H1 (cell line): ENCODE data around the gene ZNF248. TPM values are rescaled to one million over a fixed set of nuclear protein-coding genes. Genes with fewer than 3 reads are reported as not detected.

Experiments
- CTCF ChIA-PET: fragments of 300-600 bp; sonication (Branson Sonifier 250); formaldehyde crosslinking; loops from one replicate; lab custom pipeline; 2021; ENCODE audit not compliant: partially characterized antibody; lab: Charles Lee
- POLR2A ChIA-PET: fragments of 300-600 bp; sonication (Branson Sonifier 250); formaldehyde crosslinking; loops from one replicate; lab custom pipeline; 2021; ENCODE audit warnings: inconsistent platforms; ENCODE audit not compliant: partially characterized antibody; lab: Charles Lee
- DNase-seq, 2 experiments: peaks; one replicate each; pipeline versions ENCODE4 v3.0.0 to v3.0.0-alpha.2; 2010 to 2022; ENCODE audit warnings: low spot score in 2 of 2, low read depth in 1 of 2, mixed read lengths in 1 of 2
- FAIRE-seq: peaks from 2 replicates; lab custom pipeline; 2011; peaks lifted over from hg19 to GRCh38; lab: Jason Lieb, UNC
- H2AFZ ChIP-seq: 2 replicates; pipeline ENCODE4 v1.8.1; 2012; ENCODE audit warnings: low read length, inconsistent platforms
- H2AK5ac ChIP-seq: 2 replicates; pipeline ENCODE4 v1.6.1; 2013; ENCODE audit warnings: low read depth, low read length
- H2BK120ac ChIP-seq: replicated peaks from 2 replicates; pipeline ENCODE3; 2013; ENCODE audit warnings: low read depth, low read length, inconsistent platforms
- H2BK12ac ChIP-seq: 2 replicates; pipeline ENCODE4 v1.6.1; 2013; ENCODE audit warnings: low read depth, low read length
- H2BK15ac ChIP-seq: 2 replicates; pipeline ENCODE4 v1.6.1; 2013; ENCODE audit warnings: low read length
- H2BK20ac ChIP-seq: 2 replicates; pipeline ENCODE4 v1.6.1; 2013; ENCODE audit warnings: low read length
- H2BK5ac ChIP-seq: 2 replicates; pipeline ENCODE4 v1.6.1; 2013; ENCODE audit warnings: low read depth, low read length
- H3K14ac ChIP-seq: 2 replicates; pipeline ENCODE4 v1.6.1; 2013; ENCODE audit warnings: inconsistent platforms; ENCODE audit not compliant: insufficient read length
- H3K18ac ChIP-seq: 2 replicates; pipeline ENCODE4 v1.6.1; 2013; ENCODE audit warnings: low read length; ENCODE audit errors: extremely low read depth
- H3K23ac ChIP-seq: 2 replicates; pipeline ENCODE4 v1.6.1; 2013; ENCODE audit warnings: inconsistent platforms; ENCODE audit not compliant: insufficient read length
- H3K23me2 ChIP-seq: 2 replicates; pipeline ENCODE4 v1.6.1; 2013; ENCODE audit warnings: low read depth, low read length
- H3K27ac ChIP-seq: 2 replicates; pipeline ENCODE4 v1.6.1; 2011; ENCODE audit warnings: low read depth, low read length, inconsistent platforms
- H3K27me3 ChIP-seq, 4 experiments: replicated peaks in 1 of 4; 1 replicate in 1 of 4; 2 replicates in 3 of 4; pipeline versions ENCODE4 v1.6.1 to v1.8.1; 2011 to 2013; ENCODE audit warnings: low read length in 3 of 4, mild to moderate bottlenecking in 3 of 4, inconsistent platforms in 2 of 4, mixed read lengths in 2 of 4, moderate library complexity in 1 of 4; ENCODE audit not compliant: control insufficient read depth in 3 of 4, insufficient read depth in 3 of 4; ENCODE audit errors: extremely low read depth in 1 of 4
- H3K36me3 ChIP-seq, 4 experiments: 2 replicates each; pipeline versions ENCODE4 v1.6.1 to v1.8.1; 2011 to 2013; ENCODE audit warnings: mild to moderate bottlenecking in 4 of 4, low read length in 3 of 4, moderate library complexity in 2 of 4, control low read depth in 1 of 4, inconsistent platforms in 1 of 4; ENCODE audit not compliant: insufficient read depth in 4 of 4, control insufficient read depth in 2 of 4
- H3K4ac ChIP-seq: replicated peaks from 2 replicates; pipeline ENCODE3; 2013; ENCODE audit warnings: low read length, low read depth, mixed read lengths, inconsistent platforms; ENCODE audit not compliant: insufficient read length
- H3K4me1 ChIP-seq, 4 experiments: replicated peaks in 1 of 4; 1 replicate in 1 of 4; 2 replicates in 3 of 4; pipeline versions ENCODE4 v1.6.1 to v1.8.1; 2011 to 2013; ENCODE audit warnings: low read length in 3 of 4, inconsistent platforms in 2 of 4, mixed read lengths in 1 of 4; ENCODE audit not compliant: insufficient read depth in 4 of 4, control insufficient read depth in 3 of 4
- H3K4me2 ChIP-seq, 2 experiments: 2 replicates each; pipeline versions ENCODE4 v1.6.1 to v1.8.1; 2011 to 2013; ENCODE audit warnings: low read depth in 2 of 2, low read length in 2 of 2, control low read depth in 1 of 2, inconsistent platforms in 1 of 2, mild to moderate bottlenecking in 1 of 2; ENCODE audit not compliant: insufficient read depth in 1 of 2
- H3K4me3 ChIP-seq, 4 experiments: fragments of 200-600, 300-600 bp in 1 of 4; sonication (generic), shearing (Covaris generic), sonication (Bioruptor Twin) in 1 of 4; 2 replicates each; pipeline versions ENCODE4 v1.5.1 to v1.8.1; 2011 to 2016; ENCODE audit warnings: low read length in 4 of 4, low read depth in 3 of 4, control low read depth in 2 of 4, inconsistent platforms in 2 of 4, mild to moderate bottlenecking in 2 of 4, mixed read lengths in 1 of 4, moderate library complexity in 1 of 4; ENCODE audit not compliant: insufficient read depth in 2 of 4; ENCODE audit errors: extremely low read depth in 1 of 4
- H3K56ac ChIP-seq: replicated peaks from 2 replicates; pipeline ENCODE3; 2013; ENCODE audit warnings: low read depth, mild to moderate bottlenecking, mixed read lengths, low read length, inconsistent platforms; ENCODE audit not compliant: insufficient read length
- H3K79me1 ChIP-seq: 2 replicates; pipeline ENCODE4 v1.6.1; 2013; ENCODE audit warnings: low read depth, low read length, control low read depth
- H3K79me2 ChIP-seq, 2 experiments: 2 replicates each; pipeline versions ENCODE4 v1.6.1 to v1.8.1; 2012 to 2013; ENCODE audit warnings: low read length in 2 of 2, mild to moderate bottlenecking in 2 of 2, inconsistent platforms in 1 of 2; ENCODE audit not compliant: insufficient read depth in 2 of 2, control insufficient read depth in 1 of 2
- H3K9ac ChIP-seq, 4 experiments: replicated peaks in 1 of 4; 1 replicate in 1 of 4; 2 replicates in 3 of 4; pipeline versions ENCODE4 v1.6.1 to v1.8.1; 2011 to 2013; ENCODE audit warnings: low read depth in 3 of 4, low read length in 3 of 4, control low read depth in 2 of 4, mild to moderate bottlenecking in 2 of 4, moderate library complexity in 2 of 4, inconsistent platforms in 1 of 4; ENCODE audit errors: extremely low read depth in 1 of 4
- H3K9me3 ChIP-seq, 2 experiments: 2 replicates each; pipeline versions ENCODE4 v1.6.1 to v1.8.1; 2012 to 2013; ENCODE audit warnings: mild to moderate bottlenecking in 2 of 2, moderate library complexity in 2 of 2, control low read depth in 1 of 2, inconsistent platforms in 1 of 2, low read depth in 1 of 2, low read length in 1 of 2, mixed read lengths in 1 of 2; ENCODE audit not compliant: insufficient read depth in 2 of 2
- H4K20me1 ChIP-seq, 2 experiments: replicated peaks in 1 of 2; 2 replicates each; pipeline versions ENCODE3 to v1.8.1; 2011 to 2013; ENCODE audit warnings: inconsistent platforms in 2 of 2, low read length in 2 of 2, mild to moderate bottlenecking in 1 of 2; ENCODE audit not compliant: insufficient read depth in 2 of 2, control insufficient read depth in 1 of 2
- H4K5ac ChIP-seq: 2 replicates; pipeline ENCODE4 v1.6.1; 2013; ENCODE audit warnings: low read length, low read depth, mixed read lengths, inconsistent platforms; ENCODE audit not compliant: insufficient read length
- H4K8ac ChIP-seq: 2 replicates; pipeline ENCODE4 v1.8.0; 2013; ENCODE audit warnings: mild to moderate bottlenecking, moderate library complexity, low read length, inconsistent platforms; ENCODE audit not compliant: insufficient read depth; ENCODE audit errors: extremely low read depth
- H4K91ac ChIP-seq: replicated peaks from 2 replicates; pipeline ENCODE3; 2013; ENCODE audit warnings: low read length, mixed read lengths, inconsistent platforms; ENCODE audit not compliant: insufficient read length
- ASH2L ChIP-seq: fragments of 200-600, 300-600 bp; sonication (generic); IDR thresholded peaks from one replicate; pipeline ENCODE4 v1.7.1; 2017; ENCODE audit warnings: low read length
- CREB1 ChIP-seq: IDR thresholded peaks from 2 replicates; pipeline ENCODE4 v1.6.1; 2012; ENCODE audit warnings: inconsistent platforms
- WGBS, 2 experiments: shearing (Covaris generic) in 1 of 2; methylation state at CpG; one replicate each; pipeline versions ENCODE4 v1.1.6 to v1.1.7; 2013 to 2015; ENCODE audit warnings: low lambda C conversion rate in 2 of 2, mixed read lengths in 2 of 2, inconsistent platforms in 1 of 2, low coverage in 1 of 2, missing lambda C conversion rate in 1 of 2; ENCODE audit not compliant: insufficient replicate concordance in 2 of 2, insufficient coverage in 1 of 2, insufficient read length in 1 of 2; ENCODE audit errors: extremely low coverage in 1 of 2, missing lambda C conversion rate in 1 of 2; 5-methylcytosine and 5-hydroxymethylcytosine counted together
- polyA plus RNA-seq, 7 experiments: library from polyadenylated mRNA; depleted of rRNA in 3 of 7; stranded (reverse) in 5 of 7; unstranded in 2 of 7; fragments of >200 nt in 5 of 7; fragments of 200-250 nt in 2 of 7; gene quantifications; 1 replicate in 5 of 7; 2 replicates in 1 of 7; 4 replicates in 1 of 7; pipeline versions ENCODE4 v1.2.1 to v1.2.3, GENCODE V29; 2011 to 2013; ENCODE audit warnings: missing spikeins in 2 of 7, mixed read lengths in 2 of 7
- total RNA-seq: library from RNA; stranded (reverse); fragmentation: NEBNext Ultra II Directional; extraction: Animal tissue kit (Norgen Biotek cat#: 25700); gene quantifications from 2 replicates; pipeline ENCODE4 v1.2.1, GENCODE V29; 2021
- TF ChIP-seq, protein P1 (sequence below): IDR thresholded peaks from 2 replicates; pipeline ENCODE4 v1.6.1; 2011; ENCODE audit warnings: low read depth, mild to moderate bottlenecking, low read length; ENCODE audit not compliant: insufficient read depth

Gene ZNF248
- total and polyA plus RNA-seq, 2 of the 8 experiments (the other 6 are each of a cell fraction or from before 2014, with no cell fraction given) = 9.1 TPM; not detected in 1

DNA sequence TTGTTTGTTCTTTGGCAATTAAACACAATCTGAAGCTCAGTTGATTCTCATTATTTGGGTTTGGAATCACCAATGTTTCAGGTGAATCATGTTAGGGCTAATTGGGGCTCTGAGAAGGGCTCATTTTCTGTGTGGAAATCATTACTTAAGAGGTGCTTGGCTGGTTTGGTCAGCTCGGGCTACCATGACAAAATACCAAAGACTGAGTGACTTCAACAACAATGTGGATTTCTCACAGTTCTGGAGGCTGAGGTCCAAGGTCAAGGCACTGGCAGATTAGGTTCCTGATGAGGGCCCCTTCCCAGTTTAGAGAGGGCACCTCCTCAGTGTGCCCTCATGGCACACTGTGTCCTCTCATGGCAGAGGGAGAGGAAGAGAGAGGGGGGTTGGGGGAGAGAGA lies 121.3 kb downstream of the ZNF248 start:
- no peaks in the 10 kb centered on the region for H3K4me1 ChIP-seq
- no peak overlapping the region for H2BK20ac ChIP-seq
- H2BK15ac ChIP-seq = no peak overlapping the region
- ChIA-PET POLR2A (no interaction called here), CTCF (interaction anchor here (1.0 kb wide), 1 partner anchor 78 kb away, joined by 3 read pairs; no protein-coding TSS in a partner anchor)
- H3K23me2 ChIP-seq = no peaks in the 10 kb centered on the region
- no peak overlapping the region for H3K4ac ChIP-seq
- no peaks in the 10 kb centered on the region for H3K79me1 ChIP-seq
- no peaks in the 10 kb centered on the region for H4K20me1 ChIP-seq
- H3K27me3 ChIP-seq = no peaks in the 10 kb centered on the region
- FAIRE-seq (no peak), DNase-seq (no peak)
- no peaks in the 10 kb centered on the region; a peak in 1 of 8 replicates for H3K36me3 ChIP-seq
- H3K9ac ChIP-seq = no peak overlapping the region
- H4K8ac ChIP-seq = no peak overlapping the region
- no peak overlapping the region for H3K56ac ChIP-seq
- 70% methylated on average over 1 of the region's 1 CpG; no CpG with 5 or more reads in 1 of the 2 experiments for WGBS, 2 experiments
- no peak overlapping the region for H2AFZ ChIP-seq
- H2AK5ac ChIP-seq = no peak overlapping the region
- no peak overlapping the region for H3K18ac ChIP-seq
- H3K4me3 ChIP-seq = no peak overlapping the region
- H3K79me2 ChIP-seq = no peaks in the 10 kb centered on the region
- no peak overlapping the region for H3K4me2 ChIP-seq
- no peak overlapping the region for H3K23ac ChIP-seq
- no peak overlapping the region for H3K14ac ChIP-seq
- no peak overlapping the region for H4K5ac ChIP-seq
- peaks cover 60 to 86% of the 10 kb centered on the region in 2 experiments for H3K9me3 ChIP-seq
- no peak overlapping the region for H2BK12ac ChIP-seq
- no peak overlapping the region for H2BK5ac ChIP-seq
- H3K27ac ChIP-seq = no peak overlapping the region
- no peak overlapping the region for H4K91ac ChIP-seq
- TF ChIP-seq, protein P1, sequence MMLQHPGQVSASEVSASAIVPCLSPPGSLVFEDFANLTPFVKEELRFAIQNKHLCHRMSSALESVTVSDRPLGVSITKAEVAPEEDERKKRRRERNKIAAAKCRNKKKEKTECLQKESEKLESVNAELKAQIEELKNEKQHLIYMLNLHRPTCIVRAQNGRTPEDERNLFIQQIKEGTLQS = no peak
- TF ChIP-seq CREB1 = no peak
- no peak for TF ChIP-seq ASH2L
- no peak overlapping the region for H2BK120ac ChIP-seq
